Dendritic cell treated with granulocyte-macrophage colony-stimulating factor and Interleukin-4, amounts not matched to agents 40 ng/mL and 50 ng/mL, for 4 days (primary cell): ENCODE measurements around the gene ASAP2.

Experiments used
- H3K27ac Mint-ChIP-seq: one replicate; pipeline ENCODE4 v1.8.0; 2022; ENCODE audit warnings: mild to moderate bottlenecking, mixed read lengths
- H3K27me3 Mint-ChIP-seq: one replicate; pipeline ENCODE4 v1.8.0; 2022; ENCODE audit warnings: mild to moderate bottlenecking, mixed read lengths
- H3K36me3 Mint-ChIP-seq: one replicate; pipeline ENCODE4 v1.8.0; 2022; ENCODE audit warnings: low read depth, mixed read lengths
- H3K4me1 Mint-ChIP-seq: one replicate; pipeline ENCODE4 v1.8.0; 2022; ENCODE audit warnings: low read depth, mixed read lengths
- H3K4me3 Mint-ChIP-seq: one replicate; pipeline ENCODE4 v1.8.0; 2022; ENCODE audit warnings: mild to moderate bottlenecking, moderate library complexity, mixed read lengths
- H3K9me3 Mint-ChIP-seq: one replicate; pipeline ENCODE4 v1.8.0; 2022; ENCODE audit warnings: mixed read lengths
- intact Hi-C: fragments of 100-400 bp; cut with micrococcal nuclease; formaldehyde crosslinking; loops from one replicate; pipeline ENCODE4 v1.15.0; 2022

The ASAP2 gene

DNA sequence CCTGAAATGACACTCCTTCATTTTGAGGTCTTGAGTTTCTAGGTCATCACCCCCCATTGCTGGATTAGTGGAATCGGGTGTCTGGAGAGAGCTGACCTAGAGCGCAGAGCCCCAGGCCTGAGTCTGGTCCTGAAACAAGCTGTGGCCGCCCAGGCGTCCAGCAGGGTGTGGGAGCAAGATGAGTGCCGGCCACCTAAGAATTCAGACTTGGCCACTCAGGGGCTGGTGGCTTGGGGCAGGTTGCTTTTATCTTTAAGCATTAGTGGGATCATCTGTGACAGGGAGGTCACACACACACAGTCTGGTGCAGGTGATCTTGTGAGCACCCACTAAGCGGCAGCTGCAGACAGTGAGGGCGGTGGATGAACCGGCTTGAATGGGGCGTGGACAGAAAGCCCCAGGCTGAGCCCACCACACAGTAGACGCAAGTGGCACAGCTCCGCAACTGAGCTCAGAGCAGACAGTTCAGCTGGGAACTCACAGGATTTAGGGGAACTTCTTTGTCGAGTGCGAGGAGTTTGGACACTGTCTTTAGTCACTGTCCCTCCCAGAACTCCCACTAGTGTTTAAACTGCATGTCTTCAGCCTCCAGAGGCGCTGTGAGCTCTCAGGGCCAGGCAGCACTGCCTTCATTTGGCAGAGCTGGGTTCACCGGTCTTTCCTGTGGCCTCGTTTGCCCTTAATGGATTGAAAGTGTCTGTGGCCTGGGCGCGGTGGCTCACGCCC lies 195.2 kb downstream of the ASAP2 start:
- H3K27me3 Mint-ChIP-seq, result no peaks in the 10 kb centered on the region
- no peak overlapping the region for H3K4me3 Mint-ChIP-seq
- H3K4me1 Mint-ChIP-seq, result no peaks in the 10 kb centered on the region
- H3K9me3 Mint-ChIP-seq, result no peaks in the 10 kb centered on the region
- H3K36me3 Mint-ChIP-seq, result peaks cover 40% of the 10 kb centered on the region
- no peak overlapping the region for H3K27ac Mint-ChIP-seq
- intact Hi-C loops, result no loop called here

DNA sequence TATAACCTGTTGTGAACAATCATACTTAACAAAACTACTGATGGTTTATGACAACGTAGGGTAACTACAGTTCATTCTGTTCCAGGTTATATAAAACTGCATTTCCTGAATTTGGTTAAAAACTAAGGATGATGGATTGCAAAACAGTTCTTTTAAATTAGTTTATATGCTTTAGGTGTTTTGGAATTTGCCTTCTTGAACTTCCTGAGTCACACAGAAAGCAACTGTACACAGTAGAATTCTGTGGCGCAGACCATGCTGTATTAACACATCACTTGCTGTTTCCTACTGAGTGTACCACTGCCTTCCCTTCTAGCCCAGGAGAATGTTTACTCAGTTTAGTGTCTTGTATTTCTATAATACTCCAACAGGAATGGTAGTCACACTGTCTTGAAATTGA lies 197.3 kb downstream of the ASAP2 start:
- Mint-ChIP-seq H3K4me1 (no peaks in the 10 kb centered on the region), H3K9me3 (no peaks in the 10 kb centered on the region), H3K36me3 (peaks cover 61% of the 10 kb centered on the region), H3K4me3 (no peak overlapping the region), H3K27ac (no peak overlapping the region), H3K27me3 (no peaks in the 10 kb centered on the region)
- intact Hi-C loops, result no loop called here

GRCh38 chr2:9404451-9404850 lies 197.8 kb downstream of the ASAP2 start:
- peaks cover 67% of the 10 kb centered on the region for H3K36me3 Mint-ChIP-seq
- no peak overlapping the region for H3K27ac Mint-ChIP-seq
- intact Hi-C loops, result no loop called here
- no peaks in the 10 kb centered on the region for H3K4me1 Mint-ChIP-seq
- H3K9me3 Mint-ChIP-seq, result no peaks in the 10 kb centered on the region
- no peaks in the 10 kb centered on the region for H3K27me3 Mint-ChIP-seq
- no peak overlapping the region for H3K4me3 Mint-ChIP-seq

DNA sequence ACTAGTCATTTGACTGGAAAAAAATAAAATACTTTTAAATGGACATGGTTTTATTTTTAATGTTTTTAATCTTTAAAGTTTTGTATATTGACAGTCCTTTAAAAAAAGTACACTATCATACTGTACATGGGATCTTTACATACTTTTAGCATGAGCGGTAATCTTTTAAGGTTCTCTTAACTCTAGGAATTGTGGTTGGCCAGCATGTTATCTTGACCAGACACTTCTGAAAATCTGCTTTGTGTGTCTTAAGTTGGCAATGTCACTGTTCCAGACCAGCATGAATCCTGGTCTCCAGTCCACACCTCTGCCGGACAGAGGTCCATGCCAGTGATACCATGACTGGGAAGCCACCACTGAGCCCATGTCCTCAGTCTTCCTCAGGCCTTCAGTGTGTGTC lies 199.0 kb downstream of the ASAP2 start:
- Mint-ChIP-seq H3K9me3 (no peaks in the 10 kb centered on the region), H3K4me1 (no peaks in the 10 kb centered on the region), H3K27me3 (no peaks in the 10 kb centered on the region), H3K4me3 (no peak overlapping the region), H3K27ac (no peak overlapping the region), H3K36me3 (peaks cover 75% of the 10 kb centered on the region)
- intact Hi-C loops, result no loop called here

DNA sequence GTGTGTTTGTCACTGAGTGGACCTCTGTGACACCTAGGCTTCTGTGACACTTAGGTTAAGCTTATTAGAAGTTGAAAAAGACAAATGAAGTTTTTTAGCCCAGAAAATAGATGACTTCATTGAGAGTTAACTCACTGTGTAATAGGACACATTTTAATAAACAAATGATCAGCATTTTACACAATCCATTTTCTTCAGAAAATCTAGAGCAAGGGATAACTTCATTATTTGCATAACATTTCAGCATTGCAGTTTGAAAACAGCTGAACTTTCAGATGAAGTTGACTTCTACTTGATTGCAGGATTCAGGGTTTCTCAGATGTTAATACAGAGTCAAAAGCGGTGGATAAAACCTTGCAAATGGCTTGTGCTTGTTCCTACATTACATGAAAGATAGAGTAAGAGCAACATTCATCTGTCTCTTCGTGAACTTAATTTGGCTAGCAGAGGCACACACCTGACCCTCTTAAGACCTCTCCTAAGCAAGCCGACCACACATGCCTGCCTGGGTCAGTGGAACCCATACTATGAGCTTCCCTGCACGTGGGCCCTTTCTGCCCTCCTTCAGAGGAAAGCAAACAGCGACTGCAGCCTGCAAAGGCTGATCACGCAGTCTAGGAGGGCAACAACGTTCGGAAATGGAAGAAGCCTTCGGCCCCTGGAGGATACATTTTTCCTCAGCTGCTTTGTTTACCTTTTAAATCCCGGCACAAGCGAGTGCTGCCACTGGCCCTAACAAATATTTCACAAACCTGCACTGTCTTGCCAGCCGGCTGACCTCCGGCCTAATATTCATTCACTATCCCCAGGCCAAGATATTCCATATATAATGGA lies 200.1 kb downstream of the ASAP2 start:
- no peaks in the 10 kb centered on the region for H3K27me3 Mint-ChIP-seq
- H3K9me3 Mint-ChIP-seq, result no peaks in the 10 kb centered on the region
- no peaks in the 10 kb centered on the region for H3K4me1 Mint-ChIP-seq
- intact Hi-C loops, result no loop called here
- no peak overlapping the region for H3K4me3 Mint-ChIP-seq
- H3K36me3 Mint-ChIP-seq, result peaks cover 75% of the 10 kb centered on the region
- H3K27ac Mint-ChIP-seq, result no peak overlapping the region

GRCh38 chr2:9407363-9407811 lies 200.8 kb downstream of the ASAP2 start:
- H3K9me3 Mint-ChIP-seq, result no peaks in the 10 kb centered on the region
- no peaks in the 10 kb centered on the region for H3K4me1 Mint-ChIP-seq
- no peak overlapping the region for H3K27ac Mint-ChIP-seq

DNA sequence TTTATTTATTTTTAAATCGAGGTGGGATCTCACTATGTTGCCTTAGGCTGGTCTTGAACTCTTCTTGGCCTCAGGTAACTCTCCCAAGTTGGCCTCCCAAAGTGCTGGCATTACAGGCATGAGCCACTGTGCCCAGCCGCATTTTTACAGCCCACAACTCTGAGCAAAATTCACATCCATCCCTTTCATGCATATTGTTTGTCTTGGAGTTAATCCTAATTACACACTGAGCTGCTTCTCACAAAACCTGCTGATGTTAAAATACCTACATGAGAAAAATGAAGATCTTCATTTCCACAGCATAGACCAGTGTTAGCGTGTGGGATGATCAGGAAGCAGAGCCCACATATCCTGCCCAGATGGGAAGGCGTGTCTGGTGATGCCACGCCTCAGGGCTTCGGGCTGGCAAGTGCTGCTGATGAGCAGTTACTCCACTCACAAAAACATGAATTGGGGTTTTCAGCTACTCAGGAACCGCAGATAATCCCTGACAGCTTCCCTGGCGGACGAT lies 202.1 kb downstream of the ASAP2 start:
- peaks cover 73% of the 10 kb centered on the region for H3K36me3 Mint-ChIP-seq
- H3K9me3 Mint-ChIP-seq, result no peaks in the 10 kb centered on the region
- H3K4me1 Mint-ChIP-seq, result peaks cover under 1% of the 10 kb centered on the region
- H3K27me3 Mint-ChIP-seq, result no peaks in the 10 kb centered on the region
- H3K27ac Mint-ChIP-seq, result no peak overlapping the region
- H3K4me3 Mint-ChIP-seq, result no peak overlapping the region
- intact Hi-C loops, result no loop called here

More at GRCh38 chr2:9407363-9407811, 200.8 kb downstream of the ASAP2 start:
- no peaks in the 10 kb centered on the region for H3K27me3 Mint-ChIP-seq
- peaks cover 75% of the 10 kb centered on the region for H3K36me3 Mint-ChIP-seq
- intact Hi-C loops, result no loop called here
- no peak overlapping the region for H3K4me3 Mint-ChIP-seq

- peaks cover 75% of the 10 kb centered on the region for H3K36me3 Mint-ChIP-seq
- H3K27ac Mint-ChIP-seq, result no peak overlapping the region
- intact Hi-C loops, result no loop called here
- H3K27me3 Mint-ChIP-seq, result no peaks in the 10 kb centered on the region
- H3K4me3 Mint-ChIP-seq, result no peak overlapping the region
- no peaks in the 10 kb centered on the region for H3K9me3 Mint-ChIP-seq
- H3K4me1 Mint-ChIP-seq, result peaks cover 11% of the 10 kb centered on the region
Observed at GRCh38 chr2:9410108-9410507, 203.5 kb downstream of the ASAP2 start.

DNA sequence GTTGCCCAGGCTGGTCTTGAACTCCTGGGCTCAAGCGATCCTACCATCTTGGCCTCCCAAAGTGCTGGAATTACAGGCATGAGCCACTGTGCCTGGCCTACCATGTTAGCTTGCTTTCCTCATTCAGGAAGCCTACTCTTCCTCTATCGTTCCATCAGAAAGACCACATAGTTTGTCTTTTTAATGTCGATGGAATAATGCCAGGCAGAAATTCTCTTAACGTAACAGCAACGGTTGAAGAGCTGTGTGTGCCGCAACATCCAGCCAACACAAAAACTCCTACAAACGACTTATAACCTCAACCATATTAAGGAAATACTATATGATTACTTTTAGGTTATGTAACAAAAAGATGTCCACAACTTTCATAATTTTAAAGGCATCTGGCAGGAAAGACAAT lies 206.2 kb downstream of the ASAP2 start:
- H3K27me3 Mint-ChIP-seq, result no peaks in the 10 kb centered on the region
- H3K36me3 Mint-ChIP-seq, result peaks cover 85% of the 10 kb centered on the region
- no peak overlapping the region for H3K27ac Mint-ChIP-seq
- H3K9me3 Mint-ChIP-seq, result no peaks in the 10 kb centered on the region
- H3K4me1 Mint-ChIP-seq, result peaks cover 34% of the 10 kb centered on the region
- intact Hi-C loops, result no loop called here
- H3K4me3 Mint-ChIP-seq, result no peak overlapping the region

GRCh38 chr2:9415516-9416169 lies 209.0 kb downstream of the ASAP2 start:
- H3K4me1 Mint-ChIP-seq, result peaks cover 42% of the 10 kb centered on the region
- no peaks in the 10 kb centered on the region for H3K9me3 Mint-ChIP-seq
- no peaks in the 10 kb centered on the region for H3K27me3 Mint-ChIP-seq
- peaks cover 76% of the 10 kb centered on the region for H3K36me3 Mint-ChIP-seq
- H3K27ac Mint-ChIP-seq, result peak overlapping the region; percentile 42
- intact Hi-C loops, result no loop called here
- no peak overlapping the region for H3K4me3 Mint-ChIP-seq

- Mint-ChIP-seq H3K9me3 (no peaks in the 10 kb centered on the region), H3K36me3 (peaks cover 70% of the 10 kb centered on the region), H3K4me3 (no peak overlapping the region), H3K27me3 (no peaks in the 10 kb centered on the region), H3K27ac (peak overlapping the region; percentile 54), H3K4me1 (peaks cover 44% of the 10 kb centered on the region)
- intact Hi-C loops, result no loop called here
Observed at GRCh38 chr2:9416267-9416961, 209.8 kb downstream of the ASAP2 start.

- H3K4me1 Mint-ChIP-seq, result peaks cover 50% of the 10 kb centered on the region
- H3K27me3 Mint-ChIP-seq, result no peaks in the 10 kb centered on the region
- intact Hi-C loops, result no loop called here
- H3K4me3 Mint-ChIP-seq, result no peak overlapping the region
- no peaks in the 10 kb centered on the region for H3K9me3 Mint-ChIP-seq
- H3K36me3 Mint-ChIP-seq, result peaks cover 65% of the 10 kb centered on the region
- peak overlapping the region; percentile 54 for H3K27ac Mint-ChIP-seq
Observed at GRCh38 chr2:9416962-9417316, 210.3 kb downstream of the ASAP2 start.

GRCh38 chr2:9417725-9418124 lies 211.1 kb downstream of the ASAP2 start:
- Mint-ChIP-seq H3K27ac (no peak overlapping the region), H3K4me1 (peaks cover 57% of the 10 kb centered on the region), H3K4me3 (no peak overlapping the region), H3K27me3 (no peaks in the 10 kb centered on the region), H3K9me3 (no peaks in the 10 kb centered on the region), H3K36me3 (peaks cover 63% of the 10 kb centered on the region)
- intact Hi-C loops, result no loop called here
